ENCODE data around the gene ABCC9.

ABCC9 gene

GRCh38 chr12:21774358-21775132, 166.7 kb downstream of the ABCC9 start, which contains the start of gene KCNJ8:
KCNJ8 (minus strand) TSS chr12:21774706; CDS start chr12:21773616, 1,090 bp downstream.
- DNase-seq (ENCODE audit: low read depth in 2 of 2) = no peak

- DNase-seq (ENCODE audit: low read depth in 2 of 2) = no peak
These were observed 167.4 kb downstream of the ABCC9 start for GRCh38 chr12:21773806-21774205.

GRCh38 chr12:21773263-21773741, 167.9 kb downstream of the ABCC9 start:
- DNase-seq (ENCODE audit: low read depth in 2 of 2) = no peak

GRCh38 chr12:21771311-21771710, 169.9 kb downstream of the ABCC9 start:
- DNase-seq (ENCODE audit: low read depth in 2 of 2) = no peak

GRCh38 chr12:21769307-21769706, 171.9 kb downstream of the ABCC9 start:
- no peak for DNase-seq (ENCODE audit: low read depth in 2 of 2)

- DNase-seq (ENCODE audit: low read depth in 2 of 2) = no peak
These were observed 174.8 kb downstream of the ABCC9 start for GRCh38 chr12:21766403-21766802.

GRCh38 chr12:21764950-21765349, 176.3 kb downstream of the ABCC9 start:
- DNase-seq (ENCODE audit: low read depth in 2 of 2) = no peak

GRCh38 chr12:21764065-21764464, 177.2 kb downstream of the ABCC9 start:
- DNase-seq (ENCODE audit: low read depth in 2 of 2) = no peak

GRCh38 chr12:21763531-21763930, 177.7 kb downstream of the ABCC9 start:
- DNase-seq (ENCODE audit: low read depth in 2 of 2) = no peak

GRCh38 chr12:21759737-21760136, 181.5 kb downstream of the ABCC9 start:
- DNase-seq (ENCODE audit: low read depth in 2 of 2) = no peak

- DNase-seq (ENCODE audit: low read depth in 2 of 2) = no peak
These were observed 183.5 kb downstream of the ABCC9 start for GRCh38 chr12:21757735-21758134.

GRCh38 chr12:21756699-21757098, 184.5 kb downstream of the ABCC9 start:
- DNase-seq (ENCODE audit: low read depth in 2 of 2) = no peak

- DNase-seq (ENCODE audit: low read depth in 2 of 2) = no peak
These were observed 189.7 kb downstream of the ABCC9 start for GRCh38 chr12:21751517-21751916.

All from stimulated activated CD4-positive, alpha-beta T cell treated with anti-CD3 and anti-CD28 coated beads, Interleukin-4, amount 100 ng/mL, for 48 hours (primary cell).